ENCODE data around the gene NRGN. TPM values are rescaled to one million over a fixed set of nuclear protein-coding genes. Genes with fewer than 3 reads are reported as not detected.

NRGN gene
- total and polyA plus RNA-seq, 2 experiments from 2014 or later = 1.2 TPM; not detected in 1

DNA sequence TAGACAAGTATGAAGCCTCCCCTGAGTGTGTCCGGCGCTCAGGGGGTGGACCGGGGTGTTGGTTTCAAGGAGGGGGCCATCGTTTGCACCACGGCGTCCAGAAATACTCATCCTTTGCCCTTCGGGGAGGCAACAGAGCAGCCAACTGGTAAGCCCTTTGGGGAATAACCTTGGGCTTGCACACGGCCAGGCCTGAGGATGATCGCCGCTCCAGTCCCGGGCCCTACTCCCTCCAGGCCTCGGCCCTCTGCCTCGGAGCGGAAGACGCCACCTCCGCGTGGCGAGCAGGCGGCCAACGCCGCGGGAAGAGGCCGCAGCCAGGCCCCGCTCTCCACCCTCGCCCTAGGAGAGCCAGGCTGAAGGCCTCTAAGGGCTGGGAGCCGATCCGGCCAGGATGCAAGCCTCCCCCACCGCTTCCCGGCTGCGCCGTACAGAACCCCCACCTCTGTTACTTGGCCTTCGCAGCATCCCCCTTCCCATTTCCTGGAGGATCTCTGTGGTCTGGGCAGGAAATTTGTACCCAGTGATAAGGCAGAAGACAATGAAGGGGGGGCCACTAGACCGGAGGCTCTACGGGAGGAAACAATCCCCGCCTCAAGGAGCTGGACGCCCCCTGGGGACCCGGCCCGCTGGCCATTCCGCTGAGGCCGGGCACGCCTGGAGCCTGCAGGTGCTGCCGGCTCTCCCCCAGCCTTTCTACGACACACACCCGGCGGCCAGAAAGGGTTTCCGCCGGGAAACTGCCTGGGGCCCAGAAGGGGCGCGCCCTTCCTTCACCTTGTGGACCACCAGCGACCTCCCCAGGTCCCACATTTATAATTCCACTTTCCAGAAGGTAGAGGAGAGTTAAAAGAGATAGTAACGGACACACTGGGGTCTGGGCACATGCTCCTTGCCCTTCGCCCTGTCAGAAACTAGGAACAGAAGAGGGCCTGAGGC, 19.8 kb downstream of the NRGN start:
- Histone ChIP-seq H3K4me2 (peak overlapping the region; percentile 88), H3K79me2 (no peaks in the 10 kb centered on the region), H3K9me3 (ENCODE audit: low read depth) (no peaks in the 10 kb centered on the region), H3K27me3 (peaks cover 67% of the 10 kb centered on the region), H3K9me2 (replicated peaks; ENCODE audit: insufficient read depth) (no peaks in the 10 kb centered on the region), H4K20me1 (ENCODE audit: insufficient read depth, poor library complexity, severe bottlenecking) (peaks cover 25% of the 10 kb centered on the region), H3K4me3 (peak overlapping the region; percentile 9), H3K27ac (no peak overlapping the region), H2AFZ (peak overlapping the region; percentile 41), H3K4me1 (ENCODE audit: insufficient read depth) (peaks cover 30% of the 10 kb centered on the region), H3K36me3 (replicated peaks; ENCODE audit: insufficient read depth, low read depth) (no peaks in the 10 kb centered on the region)
- no peak for DNase-seq (ENCODE audit: low spot score)
- TF ChIP-seq, protein P1, sequence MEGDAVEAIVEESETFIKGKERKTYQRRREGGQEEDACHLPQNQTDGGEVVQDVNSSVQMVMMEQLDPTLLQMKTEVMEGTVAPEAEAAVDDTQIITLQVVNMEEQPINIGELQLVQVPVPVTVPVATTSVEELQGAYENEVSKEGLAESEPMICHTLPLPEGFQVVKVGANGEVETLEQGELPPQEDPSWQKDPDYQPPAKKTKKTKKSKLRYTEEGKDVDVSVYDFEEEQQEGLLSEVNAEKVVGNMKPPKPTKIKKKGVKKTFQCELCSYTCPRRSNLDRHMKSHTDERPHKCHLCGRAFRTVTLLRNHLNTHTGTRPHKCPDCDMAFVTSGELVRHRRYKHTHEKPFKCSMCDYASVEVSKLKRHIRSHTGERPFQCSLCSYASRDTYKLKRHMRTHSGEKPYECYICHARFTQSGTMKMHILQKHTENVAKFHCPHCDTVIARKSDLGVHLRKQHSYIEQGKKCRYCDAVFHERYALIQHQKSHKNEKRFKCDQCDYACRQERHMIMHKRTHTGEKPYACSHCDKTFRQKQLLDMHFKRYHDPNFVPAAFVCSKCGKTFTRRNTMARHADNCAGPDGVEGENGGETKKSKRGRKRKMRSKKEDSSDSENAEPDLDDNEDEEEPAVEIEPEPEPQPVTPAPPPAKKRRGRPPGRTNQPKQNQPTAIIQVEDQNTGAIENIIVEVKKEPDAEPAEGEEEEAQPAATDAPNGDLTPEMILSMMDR (IDR thresholded peaks at IDR 0.05; ENCODE audit: poor library complexity) = no peak
- no peak for TF ChIP-seq EZH2phosphoT487 (IDR thresholded peaks at IDR 0.05; ENCODE audit: low read depth, severe bottlenecking, unreplicated experiment)
- TF ChIP-seq EZH2 (IDR thresholded peaks at IDR 0.05; ENCODE audit: borderline replicate concordance) = peak; percentile 69
- WGBS (ENCODE audit: low lambda C conversion rate, missing lambda C conversion rate) = 16% methylated on average over 47 of the region's 52 CpGs

DNA sequence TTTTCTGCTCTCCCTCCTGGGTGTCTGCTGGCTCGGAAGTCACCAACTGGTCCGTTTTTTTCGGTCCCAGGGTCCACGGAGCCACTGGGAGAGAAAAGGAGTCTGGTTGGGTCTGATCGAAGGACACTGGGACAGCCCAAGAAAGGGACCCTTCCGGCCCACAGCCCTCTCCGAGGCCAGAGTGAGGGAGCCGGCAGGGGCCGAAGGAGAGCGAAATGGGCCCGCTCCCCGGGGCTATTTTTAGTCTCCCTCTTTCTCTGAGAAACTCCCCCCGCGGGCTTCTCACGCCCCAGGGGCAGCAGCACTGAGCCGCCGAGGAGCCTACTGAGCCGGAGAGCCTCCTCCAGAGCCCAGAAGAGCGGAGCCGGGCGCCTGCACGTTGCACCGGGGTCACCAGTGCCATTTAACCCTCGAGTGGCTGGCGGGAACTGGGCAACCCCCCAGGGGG, 20.5 kb downstream of the NRGN start:
- Histone ChIP-seq H3K36me3 (replicated peaks; ENCODE audit: insufficient read depth, low read depth) (no peaks in the 10 kb centered on the region), H3K9me3 (ENCODE audit: low read depth) (no peaks in the 10 kb centered on the region), H3K79me2 (no peaks in the 10 kb centered on the region), H2AFZ (no peak overlapping the region), H3K4me1 (ENCODE audit: insufficient read depth) (peaks cover 30% of the 10 kb centered on the region), H3K27ac (no peak overlapping the region), H4K20me1 (ENCODE audit: insufficient read depth, poor library complexity, severe bottlenecking) (peaks cover 28% of the 10 kb centered on the region), H3K27me3 (peaks cover 67% of the 10 kb centered on the region), H3K4me2 (peak overlapping the region; percentile 88), H3K4me3 (no peak overlapping the region), H3K9me2 (replicated peaks; ENCODE audit: insufficient read depth) (no peaks in the 10 kb centered on the region)
- TF ChIP-seq, protein P1 (IDR thresholded peaks at IDR 0.05; ENCODE audit: poor library complexity) = no peak
- TF ChIP-seq EZH2phosphoT487 (IDR thresholded peaks at IDR 0.05; ENCODE audit: low read depth, severe bottlenecking, unreplicated experiment) (no peak), EZH2 (IDR thresholded peaks at IDR 0.05; ENCODE audit: borderline replicate concordance) (peak; percentile 56)
- no peak for DNase-seq (ENCODE audit: low spot score)
- WGBS (ENCODE audit: low lambda C conversion rate, missing lambda C conversion rate) = 12% methylated on average over 24 of the region's 25 CpGs

DNA sequence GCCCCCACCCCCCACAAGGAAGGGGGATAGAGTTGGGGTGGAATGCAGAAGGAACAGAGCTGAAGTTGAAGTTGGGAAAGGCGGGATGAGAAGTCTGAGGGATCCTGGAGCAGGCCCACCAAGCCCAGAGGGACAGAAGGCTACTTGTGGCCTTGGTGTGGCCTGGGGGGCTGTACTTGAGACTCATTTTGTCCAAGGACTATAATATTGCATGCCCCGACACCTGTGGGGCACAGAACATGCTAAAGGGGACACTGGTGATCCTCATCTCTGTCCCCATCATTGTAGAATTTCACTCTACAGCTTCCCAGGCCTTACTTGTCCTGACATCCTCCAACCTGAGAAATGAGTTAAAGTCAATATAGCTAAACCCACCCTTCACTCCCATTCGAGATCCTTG, 21.1 kb downstream of the NRGN start:
- H3K27me3 ChIP-seq = peaks cover 65% of the 10 kb centered on the region
- H3K27ac ChIP-seq = no peak overlapping the region
- no peaks in the 10 kb centered on the region for H3K9me2 ChIP-seq (replicated peaks; ENCODE audit: insufficient read depth)
- no peak for DNase-seq (ENCODE audit: low spot score)
- 79% methylated on average over 3 of the region's 3 CpGs for WGBS (ENCODE audit: low lambda C conversion rate, missing lambda C conversion rate)
- no peak for TF ChIP-seq EZH2 (IDR thresholded peaks at IDR 0.05; ENCODE audit: borderline replicate concordance)
- TF ChIP-seq EZH2phosphoT487 (IDR thresholded peaks at IDR 0.05; ENCODE audit: low read depth, severe bottlenecking, unreplicated experiment) = no peak
- TF ChIP-seq, protein P1 (IDR thresholded peaks at IDR 0.05; ENCODE audit: poor library complexity) = no peak
- H3K4me1 ChIP-seq (ENCODE audit: insufficient read depth) = peaks cover 30% of the 10 kb centered on the region
- H3K79me2 ChIP-seq = no peaks in the 10 kb centered on the region
- H3K36me3 ChIP-seq (replicated peaks; ENCODE audit: insufficient read depth, low read depth) = no peaks in the 10 kb centered on the region
- H2AFZ ChIP-seq = no peak overlapping the region
- H3K4me2 ChIP-seq = no peak overlapping the region
- H4K20me1 ChIP-seq (ENCODE audit: insufficient read depth, poor library complexity, severe bottlenecking) = peaks cover 28% of the 10 kb centered on the region
- no peaks in the 10 kb centered on the region for H3K9me3 ChIP-seq (ENCODE audit: low read depth)
- no peak overlapping the region for H3K4me3 ChIP-seq
